ENCODE data around the gene CDKN2B-AS1.
A peak's percentile ranks its signal among the peaks of the same experiment; 100 is the strongest.

CDKN2B-AS1 gene

DNA sequence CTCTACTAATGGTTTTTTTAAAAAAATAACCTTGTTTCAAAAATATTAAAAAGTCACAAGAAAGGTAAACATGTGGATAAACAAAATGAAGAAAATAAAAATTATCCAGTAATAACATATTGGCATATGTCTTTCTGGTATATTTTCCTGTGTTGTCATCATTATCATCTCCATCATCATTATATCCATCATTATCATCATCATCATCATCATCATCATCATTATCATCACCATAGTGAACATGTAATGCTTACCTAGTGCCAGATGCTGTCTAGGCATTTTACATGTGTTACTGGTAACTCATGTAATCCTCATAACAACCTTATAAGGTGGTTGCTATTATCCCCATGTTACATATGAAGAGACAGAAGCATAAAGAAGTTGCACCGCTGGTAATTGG lies 126.0 kb downstream of the CDKN2B-AS1 start:
- DNase-seq: no peak

DNA sequence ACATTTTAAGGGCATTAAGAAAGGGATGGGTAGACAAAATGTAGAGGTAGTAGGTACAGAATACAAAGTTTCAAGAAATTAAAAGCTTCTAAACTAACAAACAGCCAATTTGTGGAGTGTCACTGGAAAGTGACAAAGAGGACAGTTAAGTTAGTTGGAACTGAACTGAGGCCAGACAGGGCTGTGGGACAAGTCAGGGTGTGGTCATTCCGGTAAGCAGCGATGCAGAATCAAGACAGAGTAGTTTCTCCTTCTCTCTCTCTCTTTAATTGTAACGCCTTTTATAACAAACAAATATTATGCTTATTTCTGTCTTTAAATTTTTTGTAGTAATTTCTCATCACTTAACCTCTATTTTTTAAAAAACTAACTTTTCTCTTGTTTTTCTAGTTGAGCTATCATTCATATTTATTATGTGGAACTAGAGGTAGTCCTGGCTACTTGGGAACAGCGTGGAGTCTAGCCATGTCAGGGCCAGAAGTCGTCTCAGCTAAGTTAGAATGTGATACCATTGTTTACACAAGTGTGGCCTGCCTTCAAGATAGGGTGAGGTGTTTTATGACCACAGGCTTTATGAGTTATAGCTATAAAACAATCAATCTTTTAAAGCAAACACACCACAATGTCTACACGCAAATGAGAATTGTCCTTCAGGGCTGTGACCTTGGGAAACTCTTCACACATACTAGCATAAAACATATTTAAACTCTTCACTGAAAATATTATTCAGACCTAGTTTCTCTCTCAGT lies 129.8 kb downstream of the CDKN2B-AS1 start:
- DNase-seq: no peak

DNA sequence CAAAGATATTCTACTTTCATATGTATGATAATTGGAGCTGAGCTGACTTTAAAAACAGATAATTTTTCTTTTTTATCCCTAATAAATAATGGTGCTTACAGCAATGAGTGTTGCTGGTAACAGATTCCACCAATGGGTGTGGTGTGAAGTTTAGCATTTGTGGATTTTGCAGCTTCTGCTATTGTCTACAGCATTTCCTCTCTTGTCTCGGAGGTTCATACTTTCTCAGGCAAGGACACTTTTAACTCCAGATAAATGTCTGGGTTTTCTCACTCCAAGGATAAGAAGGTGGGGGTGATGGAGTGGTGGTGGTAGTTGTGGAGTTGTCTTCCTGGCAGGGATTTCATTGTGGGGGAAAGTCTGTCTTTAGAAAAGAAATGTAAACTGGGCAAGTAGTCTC lies 134.5 kb downstream of the CDKN2B-AS1 start:
- DNase-seq: peak; percentile 53

DNA sequence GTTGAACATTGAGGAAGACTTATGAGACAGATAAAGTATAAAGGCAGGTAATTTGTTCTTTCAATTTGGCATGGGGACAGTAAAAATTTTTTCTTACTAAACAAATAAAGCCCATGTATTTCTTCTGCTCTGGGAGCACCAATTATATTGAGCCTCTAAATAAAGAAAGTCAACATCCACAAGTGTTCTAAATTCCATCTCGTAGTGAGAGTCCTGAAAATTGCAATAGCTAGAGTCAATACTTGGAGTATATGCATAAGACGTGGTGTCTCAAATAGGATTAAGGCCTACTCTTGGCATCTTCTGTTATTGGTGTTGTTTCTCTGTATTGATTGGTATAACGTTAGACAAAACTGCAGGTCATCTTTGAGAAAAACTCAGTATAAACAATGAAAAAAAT lies 135.0 kb downstream of the CDKN2B-AS1 start:
- no peak for DNase-seq

DNA sequence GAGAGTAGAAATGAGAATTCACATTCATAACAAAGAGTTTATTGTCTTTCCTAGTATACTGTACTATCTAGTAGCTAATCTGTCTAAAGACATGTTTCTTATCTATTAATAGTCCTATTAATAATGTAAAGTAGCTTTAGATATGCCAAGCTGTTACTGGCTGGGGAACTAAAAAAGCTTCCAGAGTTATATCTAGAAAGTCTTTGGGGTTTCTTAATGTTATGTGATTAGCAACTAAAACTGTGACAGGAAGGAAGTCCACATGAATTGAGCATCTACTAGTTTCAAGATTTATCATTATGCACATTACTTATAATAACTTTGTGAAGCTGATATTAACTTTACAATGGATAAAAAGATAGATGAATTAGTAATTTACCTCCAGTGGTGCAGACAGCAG lies 137.2 kb downstream of the CDKN2B-AS1 start:
- DNase-seq: no peak

DNA sequence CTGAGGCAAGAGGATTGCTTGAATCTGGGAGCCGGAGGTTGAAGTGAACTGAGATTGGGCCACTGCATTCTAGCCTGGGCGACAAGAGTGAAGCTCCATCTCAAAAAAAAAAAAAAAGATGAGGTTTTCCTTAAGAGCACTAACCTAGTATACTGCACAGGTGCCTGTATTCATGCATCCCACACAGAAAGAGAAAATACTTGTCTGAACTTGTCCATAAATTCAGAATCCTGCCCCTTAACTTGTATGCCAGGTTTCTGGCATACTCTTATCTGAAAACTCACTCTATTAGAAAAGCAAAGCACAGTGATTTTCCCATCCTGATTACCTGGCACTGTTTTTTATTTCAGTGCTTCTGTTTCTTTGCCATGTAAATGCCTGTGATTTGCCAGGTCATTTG lies 139.8 kb downstream of the CDKN2B-AS1 start:
- DNase-seq: no peak

DNA sequence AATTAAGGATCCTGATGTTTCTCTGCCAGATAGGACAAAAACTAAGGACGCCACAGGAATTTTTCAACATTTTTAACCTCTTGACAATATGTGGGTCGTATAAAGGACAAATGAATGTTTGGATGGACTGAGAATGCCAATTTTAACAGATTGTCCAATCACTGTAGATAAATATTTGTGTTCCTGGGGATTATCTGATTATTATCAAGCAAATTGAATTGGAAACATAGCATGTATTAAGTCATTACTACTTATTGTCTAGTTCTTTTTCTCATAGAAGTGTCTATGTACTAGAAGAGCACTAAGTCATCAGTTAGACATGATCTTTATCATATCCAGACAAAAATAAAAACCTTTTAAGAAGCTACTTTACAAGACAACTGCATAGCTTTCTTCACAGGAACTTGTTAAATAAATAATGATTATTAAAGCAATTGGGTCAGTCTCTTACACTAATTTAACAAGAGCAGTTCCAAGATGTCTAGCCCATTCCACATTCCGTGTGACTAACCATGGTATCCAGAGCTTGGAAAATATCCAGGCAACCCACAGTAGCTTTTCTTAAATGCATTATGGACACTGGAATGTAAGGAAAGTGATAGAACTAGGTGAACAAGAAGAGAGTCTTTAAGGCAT lies 142.0 kb downstream of the CDKN2B-AS1 start:
- DNase-seq: peak; percentile 98

DNA sequence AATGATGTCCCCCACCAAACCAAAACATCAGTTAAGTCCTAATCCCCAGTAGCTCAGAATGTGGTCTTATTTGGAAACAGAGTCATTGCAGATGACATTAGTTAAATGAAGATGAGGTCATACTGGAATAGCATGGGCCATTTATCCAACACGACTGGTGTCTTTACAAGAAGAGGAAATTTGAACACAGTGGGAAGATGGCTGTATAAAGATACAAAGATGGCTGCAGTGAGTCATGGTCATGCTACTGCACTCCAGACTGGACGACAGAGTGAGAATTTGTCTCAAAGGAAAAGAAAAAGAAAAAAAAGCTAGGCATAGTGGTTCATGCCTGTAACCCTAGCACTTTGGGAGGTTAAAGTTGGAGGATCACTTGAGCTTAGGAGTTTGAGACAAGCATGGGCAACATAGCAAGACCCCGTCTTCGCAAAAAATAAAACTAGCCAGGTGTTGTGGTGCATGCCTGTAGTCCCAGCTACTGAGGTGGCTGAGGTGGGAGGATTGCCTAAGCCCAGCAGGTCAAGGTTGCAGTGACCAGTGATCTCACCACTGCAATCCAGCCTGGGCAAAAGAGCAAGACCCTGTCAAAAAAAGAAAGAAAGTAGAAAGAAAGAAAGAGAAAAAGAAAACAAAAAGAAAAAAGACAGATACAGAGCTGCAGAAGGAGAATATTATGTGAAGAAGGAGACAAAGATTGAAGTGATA lies 144.5 kb downstream of the CDKN2B-AS1 start:
- DNase-seq: no peak

DNA sequence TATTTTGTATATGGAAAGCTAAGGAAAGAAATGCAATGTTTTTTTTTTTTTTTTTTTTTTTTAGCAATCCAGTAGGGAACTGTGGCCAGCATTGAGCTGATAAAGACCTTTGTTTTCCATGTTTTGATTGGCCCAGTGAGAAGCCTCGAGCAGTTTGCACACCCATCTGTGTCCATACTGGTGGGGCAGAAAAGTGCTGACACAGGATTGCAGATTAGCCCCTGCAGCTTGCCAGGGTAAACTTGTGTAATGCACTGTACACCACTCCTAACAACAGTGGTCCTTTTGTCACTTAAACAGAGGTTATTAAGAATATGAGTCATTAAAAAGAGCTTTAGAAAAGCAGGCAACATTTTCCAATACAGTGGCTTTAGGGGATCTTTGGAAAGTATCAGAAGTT lies 147.3 kb downstream of the CDKN2B-AS1 start:
- DNase-seq: no peak

DNA sequence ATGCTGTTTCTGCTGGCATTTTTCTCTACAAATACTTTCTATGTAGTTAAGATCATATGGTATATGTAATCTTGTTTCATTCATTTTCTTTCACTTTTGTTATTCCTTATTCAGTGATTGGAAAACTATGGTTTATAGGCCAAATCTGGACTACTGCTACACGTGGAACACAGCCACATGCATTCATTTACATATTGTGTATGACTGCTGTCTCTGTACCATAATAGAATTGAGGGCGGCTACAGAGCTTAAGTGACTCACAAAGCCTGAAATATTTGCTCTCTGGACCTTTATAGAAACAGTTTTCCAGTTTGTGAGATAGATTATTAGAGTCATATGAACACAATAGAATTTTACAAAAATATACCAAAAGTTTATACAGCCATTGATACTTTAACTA lies 148.1 kb downstream of the CDKN2B-AS1 start:
- DNase-seq: peak; percentile 50

DNA sequence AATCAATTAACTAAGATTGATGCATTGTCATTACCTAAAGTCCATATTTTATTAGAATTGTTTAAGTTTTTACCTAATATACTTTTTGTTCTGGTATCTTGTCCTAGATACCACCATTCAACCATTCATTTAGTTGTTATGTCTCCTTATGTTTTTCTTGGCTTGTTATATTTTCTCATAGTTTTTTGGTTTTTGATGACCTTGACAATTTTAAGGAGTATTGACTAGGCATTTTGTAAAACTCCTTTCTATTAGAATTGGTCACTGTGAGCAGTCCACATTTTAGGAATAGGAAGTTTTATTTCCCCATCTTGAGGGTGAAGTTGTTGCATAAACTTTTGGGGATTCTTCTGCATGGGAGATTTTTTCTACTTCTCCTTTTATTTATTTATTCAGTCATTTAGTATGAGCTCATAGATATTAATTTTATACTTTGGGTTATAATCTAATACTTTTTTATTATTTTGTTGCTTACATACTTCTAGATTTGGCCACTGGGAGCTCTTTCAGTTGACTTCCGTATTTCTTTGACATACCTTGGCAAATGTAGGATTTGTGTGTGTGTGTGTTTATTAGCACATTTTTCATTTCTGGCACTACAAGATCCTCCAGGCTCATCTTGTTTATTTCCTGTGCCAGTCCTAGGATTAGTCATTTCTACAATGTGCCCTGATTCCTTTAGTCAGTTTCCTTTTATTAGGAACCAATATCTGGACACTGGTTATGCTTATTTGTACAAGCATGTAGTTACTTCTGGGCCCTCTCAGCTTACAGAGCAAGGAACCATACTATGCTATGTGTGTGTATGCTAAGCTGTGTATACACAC lies 149.4 kb downstream of the CDKN2B-AS1 start:
- no peak for DNase-seq

DNA sequence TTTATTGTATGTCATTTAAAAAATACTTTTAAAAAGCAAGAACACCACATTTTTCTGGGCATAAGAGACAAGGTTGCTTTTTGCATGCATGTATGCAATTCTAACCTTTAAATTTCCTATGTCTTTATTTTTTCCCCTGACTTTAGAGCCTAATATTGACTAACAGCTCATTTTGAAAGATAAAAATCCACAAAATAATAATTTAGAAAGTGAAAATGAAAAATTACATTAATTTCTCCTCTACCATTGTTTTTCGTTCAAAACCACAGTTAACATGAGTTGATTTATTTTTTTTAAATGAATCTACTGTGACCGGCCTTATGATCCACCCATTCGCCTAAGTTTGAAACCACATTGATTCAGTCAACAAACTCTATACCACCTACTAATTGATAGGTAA lies 152.0 kb downstream of the CDKN2B-AS1 start:
- DNase-seq: no peak

DNA sequence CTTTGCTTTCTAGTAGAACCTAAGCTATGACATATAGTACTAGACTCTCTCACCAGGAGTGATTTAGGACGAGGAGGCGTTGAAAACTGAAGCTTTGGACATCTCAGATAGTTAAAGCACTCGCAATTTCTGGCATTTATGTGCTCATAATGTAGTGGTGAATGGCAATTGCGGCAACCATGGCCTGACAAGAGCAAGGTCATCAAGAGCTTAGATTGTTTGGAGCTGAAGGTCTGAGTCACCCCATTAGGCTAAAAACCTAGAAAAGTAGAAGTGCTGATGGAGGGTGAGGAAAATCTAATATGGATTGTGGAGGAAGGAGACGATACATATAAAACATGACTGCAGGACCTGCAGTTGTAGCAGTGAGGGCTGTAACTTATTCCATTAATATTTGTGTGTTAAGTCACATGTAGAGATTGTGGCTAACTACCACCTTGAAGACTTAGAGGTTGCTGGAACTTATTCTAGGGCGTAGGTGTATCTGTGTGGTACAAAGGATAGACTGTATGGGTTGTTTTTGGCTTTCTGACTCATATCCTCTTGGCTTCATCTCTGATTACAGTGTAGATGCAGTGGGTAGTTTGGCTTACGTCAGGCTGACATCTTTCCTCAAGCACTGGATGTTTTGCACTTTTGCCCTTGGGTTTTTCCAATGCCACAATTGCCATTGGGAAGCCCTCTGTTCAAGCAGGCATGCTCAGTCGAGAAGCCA lies 153.4 kb downstream of the CDKN2B-AS1 start:
- DNase-seq: peak; percentile 61

DNA sequence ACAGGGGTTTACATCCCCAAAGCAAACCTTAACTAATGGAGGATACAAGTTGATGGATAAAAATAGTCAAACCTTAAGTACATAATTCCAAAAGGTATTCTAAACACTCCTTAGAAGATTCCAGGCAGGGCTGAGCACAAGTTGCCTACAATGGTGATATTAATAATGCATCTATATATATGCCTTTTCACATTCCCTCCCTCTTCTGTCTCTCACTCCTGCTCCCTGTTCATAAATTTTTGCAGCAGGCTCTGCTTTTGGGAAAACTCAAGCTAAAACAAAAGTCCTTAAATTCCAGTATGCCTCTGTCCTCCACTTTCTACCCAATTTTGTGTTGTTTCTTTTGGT lies 153.9 kb downstream of the CDKN2B-AS1 start:
- no peak for DNase-seq

DNA sequence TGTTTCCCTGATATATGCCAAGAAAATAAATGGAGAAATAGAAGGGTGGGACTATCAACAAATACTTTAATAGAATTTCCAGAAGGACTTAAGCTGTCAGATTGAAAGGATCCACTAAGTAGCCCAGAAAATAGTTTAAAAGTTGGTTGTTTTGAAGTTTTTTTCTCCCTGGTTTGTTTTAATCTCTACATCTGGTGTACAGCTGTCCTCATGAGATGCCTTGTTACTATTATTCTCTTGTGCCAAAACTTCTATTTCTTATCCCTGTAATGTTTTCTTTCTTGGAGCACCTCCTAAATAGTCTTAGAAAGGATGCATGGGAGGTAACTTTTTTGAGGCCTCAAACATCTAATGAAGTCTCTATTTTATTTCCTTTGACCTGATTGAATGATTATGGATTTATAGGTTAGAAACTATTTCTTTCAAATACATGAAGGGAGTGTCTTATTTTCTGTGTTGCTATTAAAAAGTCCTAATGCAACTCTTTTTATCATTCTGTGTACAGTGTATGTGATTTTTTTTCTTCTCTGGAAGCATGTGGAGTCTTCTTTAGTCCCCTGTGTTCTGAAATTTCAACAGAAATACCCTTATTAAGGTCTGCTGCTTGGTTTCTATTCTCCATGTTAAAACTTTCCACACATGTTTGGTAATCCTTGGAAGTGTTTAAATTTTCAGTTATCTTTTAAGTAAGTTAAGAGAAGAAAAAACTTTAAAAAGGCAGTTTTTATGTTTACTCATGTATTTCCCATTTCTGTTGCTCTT lies 154.5 kb downstream of the CDKN2B-AS1 start:
- DNase-seq: no peak

DNA sequence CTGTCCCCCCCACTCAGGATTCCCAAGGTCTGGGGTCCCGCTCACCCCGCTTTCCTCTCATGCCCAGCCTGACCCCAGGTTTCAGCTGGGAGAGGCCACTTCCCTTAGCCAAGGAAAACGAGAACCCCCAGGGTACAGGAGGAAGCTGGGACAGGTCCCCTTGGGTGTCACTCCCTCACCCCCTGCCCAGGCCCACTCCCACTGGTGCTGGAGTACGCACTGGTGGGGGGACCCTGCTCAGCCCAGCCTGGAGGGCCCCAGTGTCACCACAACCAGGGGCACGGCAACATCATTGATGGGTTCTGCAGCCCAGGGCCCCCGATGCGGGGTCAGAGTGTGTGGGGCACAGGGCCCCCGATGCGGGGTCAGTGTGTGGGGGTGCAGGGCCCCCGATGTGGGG lies 159.5 kb downstream of the CDKN2B-AS1 start:
- no peak for DNase-seq

DNA sequence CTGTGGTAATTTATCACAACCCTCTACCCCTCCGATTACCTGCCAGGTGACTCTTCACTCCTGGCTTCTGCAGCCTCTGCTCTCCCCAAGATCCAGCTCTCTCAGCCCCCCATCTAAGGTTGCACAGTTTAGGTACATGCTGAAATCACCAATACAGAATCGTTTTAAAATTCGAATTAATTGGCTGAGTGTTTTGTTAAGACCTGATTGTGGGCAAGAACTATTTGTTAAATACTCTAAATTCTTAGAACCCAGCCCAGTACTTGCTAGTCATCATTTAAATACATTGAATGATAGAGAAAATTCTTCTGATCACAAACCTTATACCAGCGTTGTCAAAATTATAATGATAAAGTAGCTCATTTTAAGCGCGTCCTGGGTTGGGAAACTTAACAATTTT lies 162.0 kb downstream of the CDKN2B-AS1 start:
- DNase-seq: no peak

DNA sequence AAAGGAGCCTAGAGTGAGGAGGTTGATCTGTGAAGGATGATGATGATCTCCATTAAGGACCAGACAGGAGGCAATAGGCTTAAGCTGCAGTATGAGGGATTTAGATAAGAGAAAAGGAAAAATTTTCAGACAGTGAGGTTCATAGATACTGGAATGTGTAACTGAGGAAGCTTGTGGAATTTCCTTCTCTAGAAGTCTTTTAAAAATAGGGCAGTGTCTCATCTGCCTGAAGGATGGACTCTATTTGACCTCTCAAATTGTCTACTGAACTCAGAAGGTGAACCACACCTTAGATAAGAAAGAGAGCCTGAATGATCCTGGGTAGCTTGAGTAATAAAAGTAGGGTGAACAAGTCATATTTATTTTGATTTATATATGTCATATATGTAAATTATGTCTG lies 162.7 kb downstream of the CDKN2B-AS1 start:
- DNase-seq: peak; percentile 46

DNA sequence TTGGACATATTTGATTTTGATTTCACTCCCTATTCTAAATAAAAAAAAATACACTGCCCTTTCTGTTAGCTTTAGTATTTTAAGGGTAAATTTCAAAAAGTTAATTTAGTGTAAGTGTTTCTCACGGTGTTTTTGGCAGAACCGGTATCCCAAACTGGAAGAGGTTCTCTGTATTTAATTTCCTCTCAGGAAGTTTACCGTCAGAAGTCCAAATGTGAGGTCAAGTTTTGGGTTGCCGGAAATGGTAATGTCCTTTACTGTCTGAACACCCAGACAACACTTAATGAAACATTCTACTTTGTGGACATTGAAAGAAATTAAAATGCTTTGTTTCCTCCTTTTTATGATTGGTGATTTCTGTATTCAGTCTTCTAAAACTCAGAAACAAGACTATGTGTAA lies 163.2 kb downstream of the CDKN2B-AS1 start:
- DNase-seq: no peak

DNA sequence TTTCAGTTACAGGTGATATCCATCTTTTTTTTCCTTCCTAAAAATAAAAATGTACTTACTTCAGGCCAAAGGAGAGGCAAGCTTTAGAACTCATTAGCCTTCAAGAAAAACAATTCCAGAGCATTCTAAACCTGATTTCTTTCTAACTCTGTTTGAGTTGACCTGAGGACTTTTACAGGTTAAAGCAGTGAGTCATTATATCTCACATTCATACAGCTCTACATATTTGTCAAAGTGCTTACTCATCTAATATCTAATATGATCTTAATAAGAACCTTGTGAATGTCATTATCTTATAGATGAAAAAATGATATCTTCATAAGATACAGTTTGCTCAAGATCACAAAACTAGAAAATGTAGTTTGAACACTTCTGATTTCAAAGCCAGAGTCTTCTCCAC lies 163.7 kb downstream of the CDKN2B-AS1 start:
- DNase-seq: peak; percentile 30

DNA sequence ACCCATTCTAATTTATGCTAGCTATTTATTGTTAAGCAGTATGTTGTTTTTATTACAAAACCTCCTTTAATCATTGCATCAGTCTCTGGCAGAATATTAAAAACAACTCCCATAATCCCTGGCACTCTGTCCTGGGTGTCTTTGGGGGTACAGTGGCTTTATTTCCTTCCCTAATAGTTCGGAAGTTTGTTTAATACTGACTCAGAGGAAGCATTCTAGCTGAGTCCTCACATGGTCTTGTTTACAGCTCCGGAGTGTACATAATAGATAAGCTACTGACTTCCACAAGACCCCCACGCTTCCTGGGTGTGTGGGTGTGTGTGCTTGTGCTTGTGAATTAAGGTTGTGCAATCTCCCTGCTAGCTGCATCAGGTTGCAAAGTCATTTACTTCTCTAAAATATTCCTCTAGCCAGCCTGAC lies 164.3 kb downstream of the CDKN2B-AS1 start:
- peak; percentile 38 for DNase-seq

DNA sequence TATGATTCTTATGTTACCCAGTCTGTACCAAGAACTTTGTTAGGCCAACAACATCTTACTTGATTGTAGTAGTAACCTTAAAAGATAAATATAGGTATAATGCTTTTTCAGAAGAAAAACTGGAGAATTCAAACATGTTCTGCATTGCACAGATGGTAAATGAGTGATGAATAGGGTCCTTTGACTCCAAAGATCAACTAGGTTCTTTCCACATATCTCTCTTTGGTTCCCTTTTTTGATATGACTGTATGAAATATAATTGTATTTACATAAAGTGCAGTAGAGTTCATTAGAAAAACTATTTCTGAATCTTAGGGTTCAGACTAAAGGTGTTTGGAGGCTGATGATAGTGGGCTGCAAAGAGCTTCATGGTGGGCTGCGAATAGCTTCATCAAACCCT lies 165.0 kb downstream of the CDKN2B-AS1 start:
- DNase-seq: no peak

Measured in fibroblast of skin of right biceps (primary cell).